Lower lobe of right lung (tissue), 2 donors: ENCODE measurements around the gene KIAA1586. TPM values are rescaled to one million over a fixed set of nuclear protein-coding genes. Genes with fewer than 3 reads are reported as not detected.
"Not testable (repeated sequence)": the region's sequence is repeated elsewhere in the genome, so short reads cannot be mapped to it uniquely, and the experiment has no call there.

Experiments used
- ATAC-seq, 2 donors: fragments of 200-7000 bp; cut with Tn5 transposase; one replicate each; pipeline ENCODE4 v1.9.1; 2020 to 2022; ENCODE audit warnings: mild to moderate bottlenecking in 2 of 2, moderate library complexity in 2 of 2
- DNase-seq: peaks from one replicate; pipeline ENCODE4 v3.0.0-alpha.2; 2020
- H3K27ac ChIP-seq: fragments of 200-600 bp; one replicate; pipeline ENCODE4 v1.8.0; 2022
- H3K27me3 ChIP-seq: fragments of 200-600 bp; one replicate; pipeline ENCODE4 v1.8.0; 2022; ENCODE audit warnings: low read depth
- H3K36me3 ChIP-seq: fragments of 200-600 bp; one replicate; pipeline ENCODE4 v1.8.0; 2022; ENCODE audit warnings: mild to moderate bottlenecking
- H3K4me1 ChIP-seq: fragments of 200-600 bp; one replicate; pipeline ENCODE4 v1.8.0; 2022
- H3K4me3 ChIP-seq: fragments of 200-600 bp; one replicate; pipeline ENCODE4 v1.8.0; 2022; ENCODE audit warnings: mild to moderate bottlenecking
- H3K9me3 ChIP-seq: fragments of 200-600 bp; one replicate; pipeline ENCODE4 v1.8.0; 2022
- intact Hi-C: fragments of 100-400 bp; cut with DNase I; formaldehyde crosslinking; loops from one replicate; pipeline ENCODE4 v1.11.0; 2022
- total RNA-seq: library from RNA; stranded (reverse); fragmentation: NEBNext Ultra II Directional; extraction: Animal tissue kit (Norgen Biotek cat#: 25700); gene quantifications from one replicate; pipeline ENCODE4 v1.2.1, GENCODE V29; 2021
- TF ChIP-seq, protein P1 (sequence below): fragments of 200-600 bp; IDR thresholded peaks from one replicate; pipeline ENCODE4 v1.8.0; 2022; ENCODE audit warnings: antibody characterized with exemption, mild to moderate bottlenecking
- donor health status: DM: no; HTN: yes; CAD: no; lungs with severe emphysema.

The KIAA1586 gene
- total RNA-seq, 1 donor from 2014 or later: 10.2 TPM

DNA sequence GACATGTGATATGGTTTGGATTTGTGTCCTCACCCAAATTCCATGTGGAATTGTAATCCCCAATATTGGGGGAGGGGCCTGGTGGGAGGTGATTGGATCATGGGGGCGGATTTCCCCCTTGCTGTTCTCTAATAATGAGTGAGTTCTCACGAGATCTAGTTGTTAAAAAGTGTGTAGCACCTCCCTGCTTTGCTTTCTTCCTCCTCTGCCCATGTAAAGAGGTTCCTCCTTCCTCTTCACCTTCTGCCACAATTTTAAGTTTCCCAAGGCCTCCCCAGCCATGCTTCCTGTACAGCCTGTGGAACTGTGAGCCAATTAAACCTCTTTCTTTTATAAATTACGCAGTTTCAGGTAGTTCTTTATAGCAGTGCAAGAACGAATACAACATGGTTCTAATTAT lies 41.4 kb downstream of the KIAA1586 start:
- Histone ChIP-seq H3K27ac (no peak overlapping the region), H3K4me1 (peaks cover 21% of the 10 kb centered on the region), H3K4me3 (no peak overlapping the region), H3K36me3 (no peaks in the 10 kb centered on the region), H3K9me3 (no peaks in the 10 kb centered on the region), H3K27me3 (no peaks in the 10 kb centered on the region)
- ATAC-seq (no peak), DNase-seq (no peak)
- intact Hi-C loops: no loop called here
- TF ChIP-seq, protein P1, sequence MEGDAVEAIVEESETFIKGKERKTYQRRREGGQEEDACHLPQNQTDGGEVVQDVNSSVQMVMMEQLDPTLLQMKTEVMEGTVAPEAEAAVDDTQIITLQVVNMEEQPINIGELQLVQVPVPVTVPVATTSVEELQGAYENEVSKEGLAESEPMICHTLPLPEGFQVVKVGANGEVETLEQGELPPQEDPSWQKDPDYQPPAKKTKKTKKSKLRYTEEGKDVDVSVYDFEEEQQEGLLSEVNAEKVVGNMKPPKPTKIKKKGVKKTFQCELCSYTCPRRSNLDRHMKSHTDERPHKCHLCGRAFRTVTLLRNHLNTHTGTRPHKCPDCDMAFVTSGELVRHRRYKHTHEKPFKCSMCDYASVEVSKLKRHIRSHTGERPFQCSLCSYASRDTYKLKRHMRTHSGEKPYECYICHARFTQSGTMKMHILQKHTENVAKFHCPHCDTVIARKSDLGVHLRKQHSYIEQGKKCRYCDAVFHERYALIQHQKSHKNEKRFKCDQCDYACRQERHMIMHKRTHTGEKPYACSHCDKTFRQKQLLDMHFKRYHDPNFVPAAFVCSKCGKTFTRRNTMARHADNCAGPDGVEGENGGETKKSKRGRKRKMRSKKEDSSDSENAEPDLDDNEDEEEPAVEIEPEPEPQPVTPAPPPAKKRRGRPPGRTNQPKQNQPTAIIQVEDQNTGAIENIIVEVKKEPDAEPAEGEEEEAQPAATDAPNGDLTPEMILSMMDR: no peak

DNA sequence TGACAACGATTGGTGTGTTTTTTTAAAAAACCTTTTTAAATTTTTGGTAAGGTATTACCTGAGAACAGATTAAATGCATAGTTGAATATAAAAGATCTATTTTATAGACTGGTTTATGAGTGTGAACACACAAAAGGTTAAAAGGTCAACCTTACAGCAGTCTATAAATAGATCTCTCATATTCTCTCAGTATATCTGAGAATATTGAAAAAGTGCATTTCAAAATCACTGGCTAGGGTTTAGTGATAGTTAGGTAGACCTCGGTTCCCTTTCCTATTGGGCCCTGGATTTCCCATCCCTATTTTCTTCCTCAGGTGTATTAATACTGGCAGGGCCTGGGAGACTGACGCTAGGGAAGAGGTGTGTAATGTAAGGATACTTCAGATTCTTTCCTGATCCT lies 42.8 kb downstream of the KIAA1586 start:
- ATAC-seq (no peak), DNase-seq (no peak)
- TF ChIP-seq, protein P1: no peak
- H3K27ac ChIP-seq: no peak overlapping the region
- H3K36me3 ChIP-seq: no peaks in the 10 kb centered on the region
- H3K27me3 ChIP-seq: no peaks in the 10 kb centered on the region
- H3K9me3 ChIP-seq: no peaks in the 10 kb centered on the region
- H3K4me3 ChIP-seq: peak overlapping the region; percentile 60
- H3K4me1 ChIP-seq: peaks cover 34% of the 10 kb centered on the region
- intact Hi-C loops: no loop called here

DNA sequence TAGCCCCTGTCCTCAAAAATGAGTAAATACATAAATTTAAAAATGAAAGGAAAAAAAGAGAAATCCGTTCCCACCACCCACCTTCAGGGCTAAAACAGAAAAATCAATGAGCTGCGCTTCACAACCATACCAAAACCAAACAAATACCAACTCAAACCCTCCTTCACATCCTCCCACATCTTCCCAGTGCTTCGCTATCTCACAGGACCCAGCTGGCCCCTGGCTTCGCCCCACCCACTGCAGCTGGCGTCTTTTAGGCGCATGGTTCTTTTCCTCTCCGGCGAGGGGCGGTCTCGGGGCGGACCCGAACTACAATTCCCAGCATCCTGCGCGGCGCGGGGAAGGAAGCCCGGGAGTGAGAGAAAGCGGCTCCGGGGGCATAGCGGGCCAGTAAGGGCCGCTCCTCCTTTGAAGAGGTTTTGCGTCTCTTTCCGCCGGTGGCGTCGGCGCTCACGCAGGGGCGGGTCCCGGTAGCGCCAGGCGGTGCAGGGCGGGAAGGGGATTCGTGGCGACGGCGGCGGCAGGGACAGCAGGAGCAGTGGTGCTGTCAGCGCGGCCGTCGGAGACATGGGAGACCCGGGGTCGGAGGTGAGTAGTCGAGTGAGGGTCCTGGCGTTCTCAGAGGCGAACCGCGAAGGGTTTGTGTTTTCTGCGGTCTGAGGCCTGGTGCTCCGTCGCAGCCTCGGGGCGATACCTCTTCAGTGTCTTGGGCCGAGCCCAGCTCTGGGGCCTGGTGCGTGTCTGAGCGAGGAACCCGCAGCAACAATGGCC lies 43.4 kb downstream of the KIAA1586 start, which contains the start of gene ZNF451:
TSS of gene ZNF451 (plus strand) at position 502 of the 771 bp plus-strand sequence. CDS start at position 568, 66 bp downstream.
- TF ChIP-seq, protein P1: no peak
- Histone ChIP-seq H3K27me3 (no peaks in the 10 kb centered on the region), H3K36me3 (no peaks in the 10 kb centered on the region), H3K27ac (peak within 1 kb of the TSS; percentile 81), H3K4me3 (peak within 1 kb of the TSS; percentile 60), H3K4me1 (peaks cover 36% of the 10 kb centered on the region), H3K9me3 (no peaks in the 10 kb centered on the region)
- ATAC-seq (peak; percentile 99), DNase-seq (peak; percentile 98)
- intact Hi-C loops: no loop called here

DNA sequence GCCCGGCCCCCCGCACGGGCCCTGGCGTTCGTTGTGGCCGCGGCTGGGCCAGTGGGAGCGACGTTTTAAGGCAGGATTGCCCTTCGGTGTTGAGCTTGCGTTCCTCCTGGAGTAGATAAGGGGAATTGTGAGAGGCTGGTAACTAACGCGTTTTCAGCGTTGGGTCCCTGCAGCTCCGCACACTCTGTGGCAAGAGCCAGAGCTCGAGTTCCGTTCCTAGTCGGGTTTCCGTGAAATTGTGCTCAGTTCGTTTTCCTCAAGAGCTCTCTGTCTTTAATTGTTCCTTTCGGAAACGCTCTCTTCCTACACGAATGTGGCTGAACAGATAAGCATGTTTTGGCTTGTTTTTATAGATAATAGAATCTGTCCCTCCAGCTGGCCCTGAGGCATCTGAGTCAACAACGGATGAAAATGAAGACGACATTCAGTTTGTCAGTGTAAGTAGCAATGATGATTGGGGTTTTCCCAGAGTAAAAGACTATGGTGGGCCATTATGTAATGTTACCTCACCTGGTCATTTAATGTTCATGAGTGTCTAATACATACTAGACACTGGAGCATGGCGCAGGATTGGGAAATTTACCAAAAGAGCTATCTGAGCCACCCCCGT lies 44.1 kb downstream of the KIAA1586 start:
- H3K9me3 ChIP-seq, H3K27ac ChIP-seq, intact Hi-C loops, H3K36me3 ChIP-seq, H3K27me3 ChIP-seq, DNase-seq: not testable (repeated sequence)
- Histone ChIP-seq H3K4me1 (peaks cover 36% of the 10 kb centered on the region), H3K4me3 (peak overlapping the region; percentile 60)
- peak; percentile 51 to 57 for ATAC-seq

DNA sequence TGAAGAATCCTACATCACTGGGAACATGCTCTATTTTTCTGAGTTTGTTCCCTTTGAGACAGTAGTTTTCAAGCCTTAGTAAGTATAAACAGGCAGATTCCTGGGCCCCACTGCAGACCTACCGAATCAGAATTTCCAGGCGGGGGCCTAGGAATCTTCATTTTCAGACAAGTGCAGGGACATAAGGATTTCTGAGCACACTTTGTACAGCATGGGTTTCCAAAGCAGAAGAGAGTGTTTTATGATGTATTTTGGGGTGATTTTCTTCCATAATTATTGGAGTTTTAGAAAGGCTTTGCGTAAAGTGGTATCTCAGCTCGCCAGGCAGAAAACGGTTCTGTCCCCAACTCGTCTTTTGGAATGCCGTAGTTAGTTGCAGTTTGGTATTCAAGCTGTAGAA lies 44.9 kb downstream of the KIAA1586 start:
- peak overlapping the region; percentile 12 for H3K4me3 ChIP-seq
- intact Hi-C loops, H3K9me3 ChIP-seq, H3K36me3 ChIP-seq, H3K27me3 ChIP-seq, ATAC-seq, DNase-seq, H3K27ac ChIP-seq: not testable (repeated sequence)
- H3K4me1 ChIP-seq: peaks cover 36% of the 10 kb centered on the region

DNA sequence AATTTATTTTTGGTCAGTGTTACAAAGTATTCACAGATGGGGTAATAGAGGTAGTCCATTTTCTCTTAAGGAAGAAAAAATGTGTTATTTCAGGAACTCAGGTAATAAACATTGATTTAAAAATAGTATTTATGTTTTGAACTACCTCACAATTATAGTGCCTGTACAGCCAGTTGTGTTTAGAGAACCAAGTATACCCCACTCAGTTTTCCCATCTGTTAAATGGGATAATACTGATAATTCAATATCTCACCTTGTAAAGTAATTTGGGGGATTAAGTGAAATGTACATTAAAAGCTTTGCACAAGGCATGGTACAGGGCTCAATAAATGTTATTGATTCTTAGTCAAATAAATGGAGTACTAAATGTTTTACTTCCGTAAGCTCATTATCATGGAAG lies 48.2 kb downstream of the KIAA1586 start:
- ATAC-seq (no peak), DNase-seq (no peak)
- Histone ChIP-seq H3K27me3 (no peaks in the 10 kb centered on the region), H3K27ac (no peak overlapping the region), H3K4me3 (no peak overlapping the region), H3K36me3 (peaks cover 14% of the 10 kb centered on the region), H3K4me1 (peaks cover 38% of the 10 kb centered on the region), H3K9me3 (no peaks in the 10 kb centered on the region)
- intact Hi-C loops: no loop called here
- TF ChIP-seq, protein P1: no peak
